ENCODE data around the gene SLC36A1.

Gene SLC36A1

DNA sequence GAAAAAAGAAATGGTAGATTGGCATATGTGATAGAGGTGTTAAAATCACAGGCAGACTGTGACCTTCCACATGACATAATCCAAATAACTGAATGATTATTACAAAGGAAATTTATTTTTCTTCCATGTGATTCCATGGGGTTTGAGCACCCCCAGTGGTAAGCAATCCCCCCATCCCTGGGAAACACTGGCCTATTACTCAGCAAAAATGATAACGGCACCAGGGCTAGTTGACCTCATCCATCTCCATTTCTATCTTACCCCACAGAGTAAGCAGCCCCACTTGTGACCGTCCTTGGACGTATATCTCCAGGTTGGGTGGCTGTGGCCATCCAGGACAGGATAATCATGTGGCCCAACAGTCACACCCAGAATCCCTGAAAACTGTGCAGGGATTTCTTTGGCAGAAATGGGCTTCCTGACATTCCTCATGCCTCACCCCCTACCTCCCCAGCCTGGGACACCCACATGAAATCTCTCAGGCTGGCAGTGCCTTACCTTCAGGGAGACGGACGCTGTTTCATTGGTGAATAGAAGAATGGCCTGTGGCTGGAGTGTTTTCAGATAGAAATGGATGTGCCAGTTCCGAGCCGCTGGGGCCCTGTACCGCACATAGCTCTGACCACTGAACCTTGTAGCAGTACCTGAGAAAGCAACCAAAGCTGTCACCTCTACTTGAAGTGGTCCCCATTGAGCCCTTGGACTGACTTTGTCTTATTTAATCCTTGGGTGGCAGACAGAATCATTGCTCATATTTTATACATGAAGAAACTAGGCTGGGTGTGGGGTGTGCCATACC lies 69.9 kb downstream of the SLC36A1 start:
- TF ChIP-seq, protein P1, sequence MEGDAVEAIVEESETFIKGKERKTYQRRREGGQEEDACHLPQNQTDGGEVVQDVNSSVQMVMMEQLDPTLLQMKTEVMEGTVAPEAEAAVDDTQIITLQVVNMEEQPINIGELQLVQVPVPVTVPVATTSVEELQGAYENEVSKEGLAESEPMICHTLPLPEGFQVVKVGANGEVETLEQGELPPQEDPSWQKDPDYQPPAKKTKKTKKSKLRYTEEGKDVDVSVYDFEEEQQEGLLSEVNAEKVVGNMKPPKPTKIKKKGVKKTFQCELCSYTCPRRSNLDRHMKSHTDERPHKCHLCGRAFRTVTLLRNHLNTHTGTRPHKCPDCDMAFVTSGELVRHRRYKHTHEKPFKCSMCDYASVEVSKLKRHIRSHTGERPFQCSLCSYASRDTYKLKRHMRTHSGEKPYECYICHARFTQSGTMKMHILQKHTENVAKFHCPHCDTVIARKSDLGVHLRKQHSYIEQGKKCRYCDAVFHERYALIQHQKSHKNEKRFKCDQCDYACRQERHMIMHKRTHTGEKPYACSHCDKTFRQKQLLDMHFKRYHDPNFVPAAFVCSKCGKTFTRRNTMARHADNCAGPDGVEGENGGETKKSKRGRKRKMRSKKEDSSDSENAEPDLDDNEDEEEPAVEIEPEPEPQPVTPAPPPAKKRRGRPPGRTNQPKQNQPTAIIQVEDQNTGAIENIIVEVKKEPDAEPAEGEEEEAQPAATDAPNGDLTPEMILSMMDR (IDR thresholded peaks at IDR 0.05; ENCODE audit: borderline replicate concordance, control extremely low read depth, extremely low read depth, insufficient read depth, missing control alignments), result no peak
- no peak for DNase-seq (ENCODE audit: low spot score)
- in situ Hi-C loops (cut with MboI; ENCODE audit: low sequenced_read_pairs, unreplicated experiment), result no loop called here

GRCh38 chr5:151520294-151520693 lies 72.9 kb downstream of the SLC36A1 start:
- TF ChIP-seq, protein P1 (IDR thresholded peaks at IDR 0.05; ENCODE audit: borderline replicate concordance, control extremely low read depth, extremely low read depth, insufficient read depth, missing control alignments), result no peak
- DNase-seq (ENCODE audit: low spot score), result no peak
- in situ Hi-C loops (cut with MboI; ENCODE audit: low sequenced_read_pairs, unreplicated experiment), result no loop called here

DNA sequence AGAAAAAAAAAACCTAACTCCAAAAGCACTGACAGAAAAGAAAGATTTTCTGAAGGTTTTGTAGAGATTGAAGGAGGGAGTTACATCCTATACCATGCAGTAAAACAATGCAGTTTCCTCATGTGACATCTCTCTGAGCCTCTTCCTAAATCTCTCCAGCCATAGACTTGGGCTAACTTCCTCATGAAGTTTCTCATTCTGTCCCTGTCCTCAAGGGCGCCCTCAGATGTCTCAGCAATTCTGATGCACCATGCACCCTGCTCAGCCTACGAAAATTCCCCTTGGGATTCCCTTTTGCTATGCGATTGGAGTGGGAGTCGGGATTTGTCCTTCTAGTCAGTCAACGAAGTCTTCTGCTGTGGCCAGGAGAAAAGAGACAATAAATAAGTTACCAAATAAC lies 74.8 kb downstream of the SLC36A1 start:
- TF ChIP-seq, protein P1 (IDR thresholded peaks at IDR 0.05; ENCODE audit: borderline replicate concordance, control extremely low read depth, extremely low read depth, insufficient read depth, missing control alignments), result no peak
- in situ Hi-C loops (cut with MboI; ENCODE audit: low sequenced_read_pairs, unreplicated experiment), result no loop called here
- DNase-seq (ENCODE audit: low spot score), result no peak

DNA sequence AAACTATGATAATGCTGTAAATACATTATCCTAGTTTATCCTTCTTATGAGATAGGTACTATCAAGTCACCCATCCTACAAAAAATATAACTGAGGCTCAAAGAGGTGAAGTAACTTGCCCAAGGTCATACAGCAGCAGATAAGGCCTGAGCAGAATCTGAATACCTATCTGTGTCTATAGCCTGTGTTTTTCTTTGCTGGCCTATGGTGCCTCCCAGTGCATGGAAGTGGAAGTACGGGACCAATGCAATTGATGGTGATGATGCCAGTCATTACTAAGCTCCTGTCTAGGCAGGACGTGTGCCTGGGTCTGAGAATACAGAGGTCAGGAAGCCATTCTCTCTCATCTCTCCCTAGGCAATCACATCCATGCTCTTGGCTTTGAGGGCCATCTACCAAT lies 75.9 kb downstream of the SLC36A1 start:
- TF ChIP-seq, protein P1 (IDR thresholded peaks at IDR 0.05; ENCODE audit: borderline replicate concordance, control extremely low read depth, extremely low read depth, insufficient read depth, missing control alignments), result peak; percentile 51
- peak; percentile 72 for DNase-seq (ENCODE audit: low spot score)
- in situ Hi-C loops (cut with MboI; ENCODE audit: low sequenced_read_pairs, unreplicated experiment), result no loop called here

GRCh38 chr5:151528153-151528552 lies 80.8 kb downstream of the SLC36A1 start:
- DNase-seq (ENCODE audit: low spot score), result no peak
- TF ChIP-seq, protein P1 (IDR thresholded peaks at IDR 0.05; ENCODE audit: borderline replicate concordance, control extremely low read depth, extremely low read depth, insufficient read depth, missing control alignments), result no peak
- in situ Hi-C loops (cut with MboI; ENCODE audit: low sequenced_read_pairs, unreplicated experiment), result no loop called here

- TF ChIP-seq, protein P1 (IDR thresholded peaks at IDR 0.05; ENCODE audit: borderline replicate concordance, control extremely low read depth, extremely low read depth, insufficient read depth, missing control alignments), result no peak
- no peak for DNase-seq (ENCODE audit: low spot score)
- in situ Hi-C loops (cut with MboI; ENCODE audit: low sequenced_read_pairs, unreplicated experiment), result no loop called here
Observed at GRCh38 chr5:151528996-151529395, 81.6 kb downstream of the SLC36A1 start.

All from GM13976 (cell line).